Muscle layer of duodenum (tissue), 2 donors: Measurements from ENCODE around the gene LRMDA.

Source experiments
- H3K27ac ChIP-seq: one replicate; pipeline ENCODE4 v1.7.0; 2013; ENCODE audit warnings: mild to moderate bottlenecking, low read length
- H3K27me3 ChIP-seq: one replicate; pipeline ENCODE4 v1.7.0; 2013; ENCODE audit warnings: low read depth, mild to moderate bottlenecking, control low read depth, low read length
- H3K36me3 ChIP-seq, 2 donors: one replicate each; pipeline ENCODE4 v1.7.0; 2013; ENCODE audit warnings: low read length in 2 of 2, control low read depth in 1 of 2, mild to moderate bottlenecking in 1 of 2; ENCODE audit not compliant: insufficient read depth in 2 of 2, control insufficient read depth in 1 of 2
- H3K4me1 ChIP-seq, 2 donors: one replicate each; pipeline ENCODE4 v1.7.0; 2013; ENCODE audit warnings: low read length in 2 of 2, mild to moderate bottlenecking in 2 of 2, control low read depth in 1 of 2, moderate library complexity in 1 of 2; ENCODE audit not compliant: insufficient read depth in 2 of 2, control insufficient read depth in 1 of 2
- H3K4me3 ChIP-seq, 2 donors: one replicate each; pipeline ENCODE4 v1.7.0; 2013; ENCODE audit warnings: low read length in 2 of 2, low read depth in 1 of 2, mild to moderate bottlenecking in 1 of 2
- H3K9me3 ChIP-seq, 2 donors: one replicate each; pipeline ENCODE4 v1.7.0; 2013; ENCODE audit warnings: low read length in 2 of 2, control low read depth in 1 of 2, mild to moderate bottlenecking in 1 of 2; ENCODE audit not compliant: control insufficient read depth in 1 of 2
- donor health status: healthy.

Gene LRMDA

DNA sequence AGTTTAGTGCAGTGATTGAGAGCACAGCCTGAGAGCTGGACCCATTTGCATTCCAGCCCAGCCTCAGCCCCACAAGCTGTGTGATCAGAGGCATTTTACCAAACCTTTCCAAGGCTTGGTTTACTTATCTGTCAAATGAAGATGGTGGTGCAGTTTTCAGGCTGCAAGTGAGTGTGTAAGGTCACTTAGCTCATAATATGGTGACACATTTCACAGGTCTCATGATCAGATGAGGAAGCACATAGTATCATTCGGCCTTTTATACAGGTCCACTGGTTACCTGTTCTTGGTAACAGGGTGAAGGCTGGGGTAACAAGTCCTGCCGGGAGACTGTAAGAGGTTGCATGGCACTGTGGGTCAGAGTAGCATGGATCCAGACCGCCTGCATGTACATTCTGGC lies 371.7 kb downstream of the LRMDA start:
- no peaks in the 10 kb centered on the region for H3K9me3 ChIP-seq
- no peaks in the 10 kb centered on the region for H3K27me3 ChIP-seq
- H3K4me3 ChIP-seq = no peak overlapping the region

DNA sequence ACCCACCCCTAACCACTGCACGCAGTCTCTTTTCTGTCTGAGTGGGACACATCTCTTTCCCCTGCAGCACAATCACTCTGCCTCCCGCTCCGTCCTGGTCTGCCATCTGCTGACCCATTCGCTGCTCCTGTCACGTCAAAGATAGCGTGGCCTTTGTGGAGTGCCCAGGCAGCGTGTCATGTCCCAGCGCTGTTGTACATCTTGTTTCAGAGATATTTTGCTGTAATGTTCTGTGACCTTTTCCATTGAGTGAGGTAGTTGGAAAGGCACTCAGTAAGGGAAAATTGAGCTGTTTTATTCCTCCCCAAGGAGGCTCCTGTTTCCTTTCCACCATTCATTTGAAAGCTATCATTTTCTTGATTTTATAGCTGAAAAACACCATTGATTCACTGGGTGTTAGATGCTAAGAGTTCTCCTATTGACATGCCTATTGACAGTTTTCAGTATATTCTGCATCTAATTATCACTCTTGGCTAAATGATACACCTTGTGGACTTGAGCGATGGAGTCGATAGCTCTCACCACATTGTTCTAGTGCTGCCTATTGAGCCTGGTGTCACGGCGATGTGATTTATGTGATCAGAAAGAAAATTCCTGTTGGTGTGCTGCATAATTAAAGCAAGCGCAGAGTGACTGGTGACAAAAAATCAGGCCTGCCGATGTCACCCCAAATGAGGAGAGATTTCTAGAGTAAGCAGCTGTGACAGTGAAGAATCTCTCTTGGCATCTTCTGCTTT lies 372.6 kb downstream of the LRMDA start:
- Histone ChIP-seq H3K36me3 (no peaks in the 10 kb centered on the region), H3K4me3 (no peak overlapping the region), H3K27ac (no peak overlapping the region), H3K27me3 (no peaks in the 10 kb centered on the region), H3K9me3 (no peaks in the 10 kb centered on the region), H3K4me1 (peaks cover 0 to 5% of the 10 kb centered on the region in 2 donors)

More for the DNA sequence above, 371.7 kb downstream of the LRMDA start:
- H3K36me3 ChIP-seq = no peaks in the 10 kb centered on the region
- H3K27ac ChIP-seq = no peak overlapping the region
- peaks cover 0 to 5% of the 10 kb centered on the region in 2 donors for H3K4me1 ChIP-seq

DNA sequence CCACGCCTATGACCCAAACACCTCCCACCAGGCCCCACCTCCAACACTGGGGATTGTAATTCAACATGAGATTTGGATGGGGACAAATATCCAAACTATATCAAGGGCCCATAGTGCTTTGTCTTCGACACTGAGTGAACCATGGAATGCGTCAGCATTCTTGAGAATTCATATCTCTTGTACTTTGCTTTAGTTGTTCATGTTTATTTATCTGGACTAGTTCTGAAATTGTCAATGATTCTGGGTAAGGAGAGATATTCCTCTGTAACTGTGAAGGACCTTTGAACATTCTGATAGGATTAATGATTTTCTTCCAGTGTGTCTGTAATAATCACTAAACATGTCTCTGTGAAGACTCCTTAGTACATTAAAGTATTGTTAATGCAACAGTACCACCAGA lies 374.8 kb downstream of the LRMDA start:
- Histone ChIP-seq H3K27me3 (no peaks in the 10 kb centered on the region), H3K4me3 (no peak overlapping the region), H3K36me3 (no peaks in the 10 kb centered on the region), H3K4me1 (peaks cover 0 to 5% of the 10 kb centered on the region in 2 donors), H3K9me3 (no peaks in the 10 kb centered on the region), H3K27ac (no peak overlapping the region)

DNA sequence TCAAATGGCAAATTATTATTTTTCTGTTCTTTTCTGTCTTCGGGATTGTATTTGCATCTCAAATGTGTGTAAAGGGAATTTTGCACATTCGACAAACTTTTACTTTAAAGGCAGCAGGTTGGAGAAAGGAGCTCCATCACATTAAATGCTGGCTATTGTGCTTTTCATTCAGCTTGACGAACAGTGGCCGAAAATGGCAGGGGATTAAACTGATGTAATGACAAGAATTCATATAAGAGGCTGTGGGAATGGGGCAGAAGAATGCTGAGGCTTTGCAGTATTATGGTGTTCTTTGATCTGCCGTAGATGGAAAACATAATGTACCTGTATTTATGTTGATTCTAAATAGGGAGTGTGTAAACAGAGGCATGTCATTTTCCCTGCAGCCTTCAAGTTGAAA lies 376.0 kb downstream of the LRMDA start:
- Histone ChIP-seq H3K27ac (no peak overlapping the region), H3K36me3 (no peaks in the 10 kb centered on the region), H3K27me3 (no peaks in the 10 kb centered on the region), H3K4me3 (no peak overlapping the region), H3K4me1 (peaks cover 0 to 5% of the 10 kb centered on the region in 2 donors), H3K9me3 (no peaks in the 10 kb centered on the region)

DNA sequence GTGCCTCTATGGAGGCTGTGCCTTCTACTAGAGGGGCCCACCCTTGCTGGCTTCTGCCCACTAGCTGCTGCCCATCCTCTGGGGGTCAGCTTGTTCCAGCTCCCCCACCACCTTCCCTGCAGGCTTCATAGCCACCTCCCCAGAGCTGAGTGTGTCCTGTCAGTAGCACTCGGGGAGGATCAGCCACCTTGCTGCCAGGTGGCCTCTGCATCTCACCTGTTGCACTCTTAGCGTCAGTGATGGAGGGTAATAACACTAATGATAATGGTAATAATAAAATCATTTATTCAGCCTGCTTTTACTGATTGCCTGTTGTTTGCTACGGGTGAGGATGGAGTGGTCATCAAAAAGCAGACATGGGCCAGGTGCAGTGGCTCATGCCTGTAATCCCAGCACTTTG lies 377.6 kb downstream of the LRMDA start:
- no peak overlapping the region for H3K4me3 ChIP-seq
- no peaks in the 10 kb centered on the region for H3K27me3 ChIP-seq
- no peaks in the 10 kb centered on the region for H3K9me3 ChIP-seq
- H3K27ac ChIP-seq = no peak overlapping the region
- H3K36me3 ChIP-seq = no peaks in the 10 kb centered on the region
- no peaks in the 10 kb centered on the region for H3K4me1 ChIP-seq

DNA sequence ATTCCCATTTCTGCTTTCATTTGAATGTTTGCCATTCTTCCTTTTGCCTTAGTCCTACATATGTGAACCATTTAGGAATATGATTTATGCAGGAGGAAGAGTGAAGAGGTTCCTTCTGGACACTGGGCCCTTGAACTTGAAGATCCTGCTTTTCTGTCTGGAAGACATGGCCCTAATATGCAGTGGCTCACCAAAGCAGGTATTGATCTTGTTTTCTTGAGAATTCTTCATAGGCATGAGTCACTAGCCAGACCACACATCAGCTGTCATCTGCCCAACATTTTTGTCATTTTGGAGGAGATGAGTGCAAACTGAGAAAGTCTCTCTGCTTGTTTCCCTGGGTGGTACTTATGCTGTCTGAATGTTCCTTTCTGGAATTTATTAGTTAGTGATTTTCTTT lies 382.6 kb downstream of the LRMDA start:
- Histone ChIP-seq H3K36me3 (no peaks in the 10 kb centered on the region), H3K4me1 (no peaks in the 10 kb centered on the region), H3K9me3 (no peaks in the 10 kb centered on the region), H3K27ac (no peak overlapping the region), H3K4me3 (no peak overlapping the region), H3K27me3 (no peaks in the 10 kb centered on the region)

DNA sequence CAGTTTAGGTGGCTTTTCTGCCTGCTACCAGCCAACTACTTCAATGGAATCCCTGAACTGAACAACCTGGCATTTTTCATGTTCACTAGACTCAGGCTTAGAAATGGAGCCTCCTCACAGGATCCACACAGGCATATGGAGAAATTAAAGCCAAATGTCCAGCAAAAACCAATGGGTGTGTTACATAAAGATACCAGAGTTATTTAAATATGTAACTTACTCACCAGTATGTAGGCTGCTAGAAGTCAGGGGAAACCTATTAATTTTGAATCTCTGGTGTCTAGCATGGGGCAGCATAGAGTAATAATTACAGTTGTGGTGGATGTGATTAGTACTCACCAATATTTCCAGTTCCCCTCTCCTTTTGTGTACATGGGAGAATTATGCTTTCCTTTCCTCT lies 383.6 kb downstream of the LRMDA start:
- H3K4me3 ChIP-seq = no peak overlapping the region
- no peaks in the 10 kb centered on the region for H3K9me3 ChIP-seq
- H3K27ac ChIP-seq = no peak overlapping the region
- H3K36me3 ChIP-seq = no peaks in the 10 kb centered on the region
- H3K4me1 ChIP-seq = no peaks in the 10 kb centered on the region
- no peaks in the 10 kb centered on the region for H3K27me3 ChIP-seq

DNA sequence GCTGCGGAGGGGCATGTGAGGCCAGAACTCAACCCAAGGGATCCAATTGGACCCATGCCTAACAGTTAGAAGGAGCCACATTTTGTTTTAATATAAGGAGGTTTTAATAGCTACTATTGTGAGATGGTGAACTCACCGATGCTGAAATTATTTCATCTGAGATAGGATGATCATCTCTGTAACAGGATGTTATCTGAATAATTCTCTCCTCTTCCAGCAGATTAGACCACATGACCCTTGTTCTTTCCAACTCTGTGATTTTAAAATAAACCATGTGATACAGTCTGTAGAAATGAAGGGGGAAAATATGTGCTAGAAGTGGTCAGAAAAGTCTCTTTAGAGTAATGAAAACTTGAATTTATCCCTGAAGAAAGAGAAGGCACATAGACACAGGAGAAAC lies 385.8 kb downstream of the LRMDA start:
- Histone ChIP-seq H3K4me1 (no peaks in the 10 kb centered on the region), H3K27me3 (no peaks in the 10 kb centered on the region)

DNA sequence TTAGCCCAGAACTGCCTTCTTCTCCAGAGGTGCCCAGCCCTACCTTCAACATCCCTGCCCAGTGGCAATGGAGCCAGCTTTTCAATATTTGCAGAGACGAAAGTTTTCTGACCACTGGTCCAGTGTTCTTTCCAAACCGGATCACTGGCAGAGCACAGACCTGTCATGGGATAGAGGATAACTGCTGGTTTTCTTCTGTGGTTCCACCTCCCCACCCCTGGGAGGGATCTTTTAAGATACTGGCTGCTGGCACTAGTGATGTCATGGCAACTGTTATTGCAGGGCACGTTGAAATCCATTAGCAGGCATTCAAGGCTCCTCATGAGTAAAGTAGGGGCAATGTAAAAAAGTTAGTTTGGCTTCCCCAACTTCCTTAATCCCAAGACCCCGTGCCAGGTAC lies 387.1 kb downstream of the LRMDA start:
- Histone ChIP-seq H3K4me1 (no peaks in the 10 kb centered on the region), H3K36me3 (no peaks in the 10 kb centered on the region), H3K4me3 (no peak overlapping the region), H3K9me3 (no peaks in the 10 kb centered on the region), H3K27ac (no peak overlapping the region), H3K27me3 (no peaks in the 10 kb centered on the region)

More for the DNA sequence above, 385.8 kb downstream of the LRMDA start:
- no peaks in the 10 kb centered on the region for H3K36me3 ChIP-seq
- no peaks in the 10 kb centered on the region for H3K9me3 ChIP-seq
- H3K4me3 ChIP-seq = no peak overlapping the region
- no peak overlapping the region for H3K27ac ChIP-seq

DNA sequence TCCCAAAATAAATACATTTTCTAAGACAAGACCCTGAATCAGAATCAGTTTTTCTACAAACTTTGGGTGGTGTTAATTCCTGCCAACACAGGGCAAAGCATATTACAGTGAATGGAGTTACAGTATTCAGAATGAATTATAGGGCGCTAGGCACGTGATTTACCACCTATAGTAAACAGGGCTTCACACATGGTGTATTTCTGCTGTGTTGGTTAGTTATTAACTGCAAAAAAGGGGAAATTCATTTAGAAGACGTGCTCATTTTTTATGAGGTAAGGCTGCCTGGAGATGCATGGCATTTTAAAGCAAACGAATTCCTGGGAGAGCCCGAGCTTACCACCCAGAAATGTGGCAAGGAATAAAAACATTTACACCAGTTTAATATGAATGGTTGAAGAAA lies 393.8 kb downstream of the LRMDA start:
- Histone ChIP-seq H3K9me3 (no peaks in the 10 kb centered on the region), H3K27me3 (no peaks in the 10 kb centered on the region), H3K36me3 (no peaks in the 10 kb centered on the region), H3K4me3 (no peak overlapping the region), H3K4me1 (no peaks in the 10 kb centered on the region), H3K27ac (no peak overlapping the region)

DNA sequence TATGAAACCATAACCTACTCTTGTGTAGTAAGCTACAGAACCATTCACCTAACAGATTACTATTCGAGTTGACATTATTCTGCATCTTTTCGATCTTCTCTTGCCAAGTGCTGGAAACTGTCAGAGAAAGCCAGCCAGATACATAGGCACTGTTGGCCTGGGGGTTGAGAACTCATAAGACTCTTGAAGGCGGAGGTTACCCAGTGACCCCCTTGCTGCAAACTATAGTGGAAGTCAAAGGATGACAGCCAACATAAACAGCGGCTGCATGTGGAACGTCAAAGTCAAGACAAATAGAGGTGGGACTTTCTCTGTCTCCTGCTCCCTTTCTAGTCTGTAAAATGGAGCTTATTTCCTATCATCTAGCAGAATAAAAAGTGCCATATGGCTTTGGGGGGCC lies 394.2 kb downstream of the LRMDA start:
- Histone ChIP-seq H3K27ac (no peak overlapping the region), H3K27me3 (no peaks in the 10 kb centered on the region), H3K4me1 (no peaks in the 10 kb centered on the region), H3K9me3 (no peaks in the 10 kb centered on the region), H3K36me3 (no peaks in the 10 kb centered on the region), H3K4me3 (no peak overlapping the region)

DNA sequence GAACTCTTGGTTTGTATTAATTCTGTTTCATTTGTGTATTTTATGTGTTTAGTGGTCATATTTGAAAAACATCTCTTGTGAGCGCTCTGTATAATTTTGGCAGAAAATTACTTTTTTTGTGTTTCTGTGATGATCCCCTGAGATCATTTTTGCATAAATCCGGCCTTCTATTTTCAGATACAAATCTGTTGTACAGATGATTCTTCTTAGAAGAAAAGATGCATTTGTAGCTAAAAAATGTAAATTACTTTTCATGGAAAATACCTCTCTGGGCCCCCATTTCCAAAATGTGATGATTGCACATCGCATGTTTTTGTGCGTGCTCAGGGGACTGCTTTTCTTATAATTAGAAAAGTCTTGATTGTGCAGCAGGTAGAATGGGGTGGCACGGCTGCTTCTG lies 395.4 kb downstream of the LRMDA start:
- H3K9me3 ChIP-seq = no peaks in the 10 kb centered on the region
- no peaks in the 10 kb centered on the region for H3K36me3 ChIP-seq
- no peak overlapping the region for H3K27ac ChIP-seq
- no peaks in the 10 kb centered on the region for H3K27me3 ChIP-seq
- H3K4me3 ChIP-seq = no peak overlapping the region
- no peaks in the 10 kb centered on the region for H3K4me1 ChIP-seq
